ENCODE results near the gene WASHC3. TPM values are rescaled to one million over a fixed set of nuclear protein-coding genes. Genes with fewer than 3 reads are reported as not detected.

The WASHC3 gene
- total RNA-seq, 2 donors from 2014 or later, result 46.8 to 73.6 TPM

DNA sequence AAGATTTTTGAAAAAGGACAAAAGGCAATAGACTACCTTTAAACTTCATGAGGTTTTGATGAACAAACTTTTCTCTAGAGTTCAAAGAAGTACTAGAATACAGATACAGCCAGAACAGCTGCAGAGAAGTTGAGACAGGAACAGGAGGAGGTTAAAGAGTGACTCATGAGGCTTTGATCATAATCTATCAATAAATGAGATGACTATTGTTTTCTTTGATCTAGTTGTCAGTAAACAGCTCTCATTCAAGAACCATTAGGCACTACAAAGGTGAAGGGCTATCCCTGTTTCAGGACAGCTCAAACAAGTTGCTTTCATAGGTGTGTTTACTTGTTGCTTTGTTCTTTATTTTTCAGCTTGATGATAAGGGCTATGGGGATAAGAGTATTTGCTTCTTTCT, 2.4 kb downstream of the WASHC3 start:
- no peak for ATAC-seq (ENCODE audit: insufficient number of reproducible peaks, low FRiP score, low read depth)
- no peak overlapping the region for H3K27ac ChIP-seq
- H3K4me1 ChIP-seq (ENCODE audit: control insufficient read depth in 1 of 2, low read depth in 2 of 2), result peaks cover 0 to 9% of the 10 kb centered on the region in 2 donors
- DNase-seq (ENCODE audit: low spot score), result no peak
- no peaks in the 10 kb centered on the region for H3K27me3 ChIP-seq (replicated peaks; ENCODE audit: insufficient read depth)
- H3K36me3 ChIP-seq, result no peaks in the 10 kb centered on the region
- H3K4me3 ChIP-seq, result no peak overlapping the region
- H3K9me3 ChIP-seq, result no peaks in the 10 kb centered on the region
- TF ChIP-seq, protein P1, sequence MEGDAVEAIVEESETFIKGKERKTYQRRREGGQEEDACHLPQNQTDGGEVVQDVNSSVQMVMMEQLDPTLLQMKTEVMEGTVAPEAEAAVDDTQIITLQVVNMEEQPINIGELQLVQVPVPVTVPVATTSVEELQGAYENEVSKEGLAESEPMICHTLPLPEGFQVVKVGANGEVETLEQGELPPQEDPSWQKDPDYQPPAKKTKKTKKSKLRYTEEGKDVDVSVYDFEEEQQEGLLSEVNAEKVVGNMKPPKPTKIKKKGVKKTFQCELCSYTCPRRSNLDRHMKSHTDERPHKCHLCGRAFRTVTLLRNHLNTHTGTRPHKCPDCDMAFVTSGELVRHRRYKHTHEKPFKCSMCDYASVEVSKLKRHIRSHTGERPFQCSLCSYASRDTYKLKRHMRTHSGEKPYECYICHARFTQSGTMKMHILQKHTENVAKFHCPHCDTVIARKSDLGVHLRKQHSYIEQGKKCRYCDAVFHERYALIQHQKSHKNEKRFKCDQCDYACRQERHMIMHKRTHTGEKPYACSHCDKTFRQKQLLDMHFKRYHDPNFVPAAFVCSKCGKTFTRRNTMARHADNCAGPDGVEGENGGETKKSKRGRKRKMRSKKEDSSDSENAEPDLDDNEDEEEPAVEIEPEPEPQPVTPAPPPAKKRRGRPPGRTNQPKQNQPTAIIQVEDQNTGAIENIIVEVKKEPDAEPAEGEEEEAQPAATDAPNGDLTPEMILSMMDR (IDR thresholded peaks at IDR 0.05), result no peak

DNA sequence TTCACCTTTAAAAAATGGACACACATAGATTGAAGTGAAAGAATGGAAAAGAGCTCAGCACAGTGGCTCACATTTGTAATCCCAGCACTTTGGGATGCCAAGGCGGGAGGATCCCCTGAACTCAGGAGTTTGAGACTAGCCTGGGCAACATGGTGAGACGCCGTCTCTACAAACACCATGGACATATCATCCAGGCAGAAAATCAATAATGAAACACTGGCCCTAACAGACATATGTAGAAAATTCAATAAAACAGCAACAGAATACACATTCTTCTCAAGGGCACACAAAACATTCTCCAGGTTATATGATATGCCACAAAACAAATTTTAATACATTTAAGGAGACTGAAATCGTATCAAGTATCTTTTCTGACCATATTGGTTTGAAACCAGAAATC, 7.4 kb downstream of the WASHC3 start:
- TF ChIP-seq, protein P1 (IDR thresholded peaks at IDR 0.05), result no peak
- no peak for DNase-seq (ENCODE audit: low spot score)
- Histone ChIP-seq H3K9me3 (no peaks in the 10 kb centered on the region), H3K4me3 (no peak overlapping the region), H3K27me3 (replicated peaks; ENCODE audit: insufficient read depth) (no peaks in the 10 kb centered on the region), H3K4me1 (ENCODE audit: control insufficient read depth in 1 of 2, low read depth in 2 of 2) (no peaks in the 10 kb centered on the region), H3K27ac (no peak overlapping the region), H3K36me3 (no peaks in the 10 kb centered on the region)
- ATAC-seq (ENCODE audit: insufficient number of reproducible peaks, low FRiP score, low read depth), result no peak

DNA sequence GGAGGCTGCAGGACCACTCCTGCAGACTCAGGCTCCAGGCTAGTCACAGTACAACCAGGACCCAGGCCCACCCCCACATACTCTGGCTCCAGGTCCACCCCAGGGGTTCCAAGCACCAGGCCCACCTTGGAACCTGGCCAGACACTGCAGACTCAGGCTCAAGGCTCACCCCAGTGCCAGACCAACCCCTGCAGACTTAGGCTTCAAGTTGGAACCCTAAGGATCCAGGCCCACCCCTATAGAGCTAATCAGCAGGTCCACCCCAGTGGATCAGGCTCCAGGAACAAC, 8.8 kb downstream of the WASHC3 start:
- TF ChIP-seq, protein P1 (IDR thresholded peaks at IDR 0.05), result no peak
- Histone ChIP-seq H3K4me1 (ENCODE audit: control insufficient read depth in 1 of 2, low read depth in 2 of 2) (no peaks in the 10 kb centered on the region), H3K27ac (no peak overlapping the region), H3K9me3 (no peaks in the 10 kb centered on the region), H3K36me3 (no peaks in the 10 kb centered on the region), H3K27me3 (replicated peaks; ENCODE audit: insufficient read depth) (no peaks in the 10 kb centered on the region), H3K4me3 (no peak overlapping the region)
- no peak for DNase-seq (ENCODE audit: low spot score)
- ATAC-seq (ENCODE audit: insufficient number of reproducible peaks, low FRiP score, low read depth), result no peak

DNA sequence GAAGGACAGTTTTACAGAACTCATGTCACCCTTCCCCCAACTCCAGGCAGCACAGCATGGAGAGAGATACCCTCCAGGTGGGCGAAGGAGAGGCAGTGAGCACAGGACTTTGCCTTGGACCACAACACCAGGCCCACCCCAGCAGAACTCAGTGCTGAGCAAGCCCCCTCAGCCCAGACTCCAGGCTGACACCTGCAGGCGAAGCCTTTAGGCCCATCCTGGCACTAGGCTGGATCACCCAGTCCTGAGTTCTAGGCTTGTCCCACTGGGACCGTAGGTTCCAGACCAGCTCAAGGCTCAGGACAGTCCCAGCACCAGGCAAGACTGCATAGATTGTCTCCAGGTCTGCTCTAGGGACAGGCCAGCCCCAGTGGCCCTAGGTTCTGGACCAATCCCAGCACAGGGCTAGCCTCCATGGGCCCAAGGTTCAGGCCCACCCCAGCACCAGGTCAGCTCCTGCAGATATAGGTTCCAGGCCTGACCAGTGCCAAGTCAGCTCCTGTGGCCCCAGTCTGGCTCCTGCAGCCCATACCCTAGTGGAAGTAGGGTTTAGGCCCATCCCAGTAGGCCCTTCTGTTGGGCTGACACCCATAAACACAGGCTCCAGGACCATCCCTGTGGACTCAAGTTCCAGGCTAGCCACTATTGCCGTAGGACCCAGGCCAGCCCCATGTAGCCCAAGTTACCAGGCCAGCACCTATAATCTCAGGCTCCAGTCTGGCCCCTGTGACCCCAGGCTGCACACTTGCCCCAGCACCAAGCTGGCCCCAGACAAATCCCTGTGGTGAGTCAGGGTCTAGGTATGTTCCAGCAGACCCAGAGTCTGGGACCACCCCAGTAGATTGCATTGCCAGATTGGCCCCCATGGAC, 9.4 kb downstream of the WASHC3 start:
- Histone ChIP-seq H3K27me3 (replicated peaks; ENCODE audit: insufficient read depth) (no peaks in the 10 kb centered on the region), H3K27ac (no peak overlapping the region), H3K9me3 (no peaks in the 10 kb centered on the region), H3K36me3 (no peaks in the 10 kb centered on the region), H3K4me3 (no peak overlapping the region), H3K4me1 (ENCODE audit: control insufficient read depth in 1 of 2, low read depth in 2 of 2) (no peaks in the 10 kb centered on the region)
- TF ChIP-seq, protein P1 (IDR thresholded peaks at IDR 0.05), result no peak
- ATAC-seq (ENCODE audit: insufficient number of reproducible peaks, low FRiP score, low read depth), result no peak
- DNase-seq (ENCODE audit: low spot score), result no peak

DNA sequence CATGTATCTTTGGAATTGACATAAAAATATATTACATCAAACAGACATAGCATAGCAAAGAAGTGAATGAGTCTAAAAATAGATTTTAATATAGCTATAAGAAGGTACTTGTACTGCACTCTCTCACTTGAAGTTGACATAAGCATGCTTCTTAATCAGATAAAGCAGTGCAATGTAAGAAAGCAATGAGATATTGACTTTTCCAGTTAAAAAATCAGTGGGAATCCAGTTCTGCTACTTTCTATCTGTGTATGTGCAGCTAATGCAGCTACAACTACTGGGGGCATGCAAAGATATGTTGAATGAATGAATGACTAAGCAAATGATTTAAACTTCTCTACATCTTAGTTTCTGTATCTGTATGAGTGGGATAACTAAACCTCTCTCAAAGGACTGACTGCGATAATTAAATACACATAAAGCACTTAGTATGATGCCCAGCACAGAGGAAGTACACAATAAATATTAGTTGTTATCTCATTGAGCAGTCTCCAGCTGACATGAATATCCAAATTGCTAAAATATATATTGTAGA, 10.3 kb downstream of the WASHC3 start:
- TF ChIP-seq, protein P1 (IDR thresholded peaks at IDR 0.05), result no peak
- Histone ChIP-seq H3K4me1 (ENCODE audit: control insufficient read depth in 1 of 2, low read depth in 2 of 2) (no peaks in the 10 kb centered on the region), H3K27me3 (replicated peaks; ENCODE audit: insufficient read depth) (no peaks in the 10 kb centered on the region), H3K27ac (no peak overlapping the region), H3K4me3 (no peak overlapping the region), H3K9me3 (no peaks in the 10 kb centered on the region), H3K36me3 (peaks cover 3% of the 10 kb centered on the region)
- no peak for DNase-seq (ENCODE audit: low spot score)
- ATAC-seq (ENCODE audit: insufficient number of reproducible peaks, low FRiP score, low read depth), result no peak

Measured in thoracic aorta (tissue), 2 donors.